Measurements from ENCODE around the gene RNASE9.

The RNASE9 gene

DNA sequence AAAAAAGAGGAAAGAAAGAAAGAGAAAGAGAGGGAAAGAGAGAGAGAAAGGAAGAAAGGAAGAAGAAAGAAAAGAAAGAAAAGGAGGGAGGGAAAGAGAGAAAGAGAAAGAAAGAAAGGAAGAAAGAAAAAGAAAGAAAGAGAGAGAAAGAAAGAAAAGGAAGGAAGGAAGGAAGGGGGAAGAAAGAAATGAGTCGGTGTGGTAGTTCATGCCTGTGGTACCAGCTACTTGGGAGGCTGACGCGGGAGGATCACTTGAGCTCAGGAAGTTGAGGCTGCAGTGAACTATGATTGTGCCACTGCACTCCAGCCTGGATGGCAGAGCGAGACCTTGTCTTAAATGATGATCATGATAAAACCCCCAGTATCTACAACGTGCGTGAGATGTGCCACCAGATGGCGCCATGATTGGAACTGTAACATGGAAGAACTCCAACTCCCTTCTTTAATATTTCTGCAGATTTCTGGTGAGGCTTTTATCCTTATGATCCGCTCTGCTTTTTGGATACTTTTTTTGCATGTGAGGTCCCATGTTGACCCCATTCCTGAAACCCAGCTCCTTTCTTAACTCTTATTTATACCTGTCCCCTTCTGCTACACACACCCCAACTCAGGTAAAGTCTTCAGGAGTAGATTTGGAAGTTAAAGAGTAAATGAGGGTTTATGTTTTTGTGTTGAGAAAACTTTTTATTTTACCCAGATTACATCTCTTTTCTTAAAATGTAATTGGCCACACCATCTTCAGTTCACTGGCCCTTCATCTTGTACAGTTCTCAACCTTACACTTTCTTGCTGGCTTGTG, 29.9 kb downstream of the RNASE9 start:
- no peak overlapping the region for H2AFZ ChIP-seq (ENCODE audit: low read length)
- H3K4me2 ChIP-seq (ENCODE audit: low read length): no peak overlapping the region
- TF ChIP-seq EZH2 (IDR thresholded peaks at IDR 0.05; ENCODE audit: borderline replicate concordance, low read length): no peak
- TF ChIP-seq, protein P1, sequence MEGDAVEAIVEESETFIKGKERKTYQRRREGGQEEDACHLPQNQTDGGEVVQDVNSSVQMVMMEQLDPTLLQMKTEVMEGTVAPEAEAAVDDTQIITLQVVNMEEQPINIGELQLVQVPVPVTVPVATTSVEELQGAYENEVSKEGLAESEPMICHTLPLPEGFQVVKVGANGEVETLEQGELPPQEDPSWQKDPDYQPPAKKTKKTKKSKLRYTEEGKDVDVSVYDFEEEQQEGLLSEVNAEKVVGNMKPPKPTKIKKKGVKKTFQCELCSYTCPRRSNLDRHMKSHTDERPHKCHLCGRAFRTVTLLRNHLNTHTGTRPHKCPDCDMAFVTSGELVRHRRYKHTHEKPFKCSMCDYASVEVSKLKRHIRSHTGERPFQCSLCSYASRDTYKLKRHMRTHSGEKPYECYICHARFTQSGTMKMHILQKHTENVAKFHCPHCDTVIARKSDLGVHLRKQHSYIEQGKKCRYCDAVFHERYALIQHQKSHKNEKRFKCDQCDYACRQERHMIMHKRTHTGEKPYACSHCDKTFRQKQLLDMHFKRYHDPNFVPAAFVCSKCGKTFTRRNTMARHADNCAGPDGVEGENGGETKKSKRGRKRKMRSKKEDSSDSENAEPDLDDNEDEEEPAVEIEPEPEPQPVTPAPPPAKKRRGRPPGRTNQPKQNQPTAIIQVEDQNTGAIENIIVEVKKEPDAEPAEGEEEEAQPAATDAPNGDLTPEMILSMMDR (IDR thresholded peaks at IDR 0.05; ENCODE audit: low read length): peak; percentile 75
- H3K79me2 ChIP-seq (ENCODE audit: insufficient read depth, low read length): no peaks in the 10 kb centered on the region
- no peaks in the 10 kb centered on the region for H3K9me2 ChIP-seq (ENCODE audit: low read depth, low read length)
- H4K20me1 ChIP-seq (ENCODE audit: insufficient read depth, low read length): no peaks in the 10 kb centered on the region
- no peaks in the 10 kb centered on the region for H3F3A ChIP-seq (ENCODE audit: insufficient read depth, low read length)
- H3K4me3 ChIP-seq (ENCODE audit: low read depth, low read length, poor library complexity, severe bottlenecking): no peak overlapping the region
- H3K4me1 ChIP-seq (ENCODE audit: insufficient read depth, low read length, severe bottlenecking): no peaks in the 10 kb centered on the region
- no peak overlapping the region for H3K9ac ChIP-seq (ENCODE audit: low read length)
- H3K27ac ChIP-seq (ENCODE audit: low read depth, low read length, poor library complexity, severe bottlenecking): no peak overlapping the region
- H3K9me3 ChIP-seq (ENCODE audit: low read length): no peaks in the 10 kb centered on the region
- 0 out of 2 replicates have a peak, but pooled peaks cover 3% of the 10 kb centered on the region for H3K27me3 ChIP-seq (ENCODE audit: insufficient read depth, low read length)
- H3K36me3 ChIP-seq (ENCODE audit: insufficient read depth, low read length): no peaks in the 10 kb centered on the region

DNA sequence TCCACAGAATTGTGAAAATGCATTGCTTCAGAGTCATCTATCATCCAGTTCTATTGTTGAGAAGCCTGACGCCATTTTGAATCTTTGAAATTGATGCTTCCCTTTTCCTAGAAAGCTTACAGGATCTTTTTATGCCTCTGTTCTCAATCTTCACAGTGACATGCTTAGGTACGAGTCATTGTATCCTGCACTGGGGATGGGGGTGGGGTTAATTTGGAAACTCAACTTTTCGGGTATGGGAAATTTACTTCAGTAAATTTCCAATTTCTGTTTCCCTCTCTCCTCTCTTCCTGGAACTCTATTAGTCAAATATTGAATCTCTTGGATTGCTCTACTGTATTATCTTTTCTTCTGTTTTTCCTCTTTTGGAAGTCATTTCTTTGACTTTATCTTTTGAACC, 31.0 kb downstream of the RNASE9 start:
- no peaks in the 10 kb centered on the region for H3K79me2 ChIP-seq (ENCODE audit: insufficient read depth, low read length)
- H3K4me1 ChIP-seq (ENCODE audit: insufficient read depth, low read length, severe bottlenecking): no peaks in the 10 kb centered on the region
- H3K4me3 ChIP-seq (ENCODE audit: low read depth, low read length, poor library complexity, severe bottlenecking): no peak overlapping the region
- no peaks in the 10 kb centered on the region for H4K20me1 ChIP-seq (ENCODE audit: insufficient read depth, low read length)
- no peak overlapping the region for H3K9ac ChIP-seq (ENCODE audit: low read length)
- TF ChIP-seq, protein P1 (IDR thresholded peaks at IDR 0.05; ENCODE audit: low read length): no peak
- TF ChIP-seq EZH2 (IDR thresholded peaks at IDR 0.05; ENCODE audit: borderline replicate concordance, low read length): no peak
- H2AFZ ChIP-seq (ENCODE audit: low read length): no peak overlapping the region
- H3K27me3 ChIP-seq (ENCODE audit: insufficient read depth, low read length): 0 out of 2 replicates have a peak, but pooled peaks cover 3% of the 10 kb centered on the region
- no peaks in the 10 kb centered on the region for H3K9me3 ChIP-seq (ENCODE audit: low read length)
- no peaks in the 10 kb centered on the region for H3F3A ChIP-seq (ENCODE audit: insufficient read depth, low read length)
- H3K4me2 ChIP-seq (ENCODE audit: low read length): no peak overlapping the region
- H3K36me3 ChIP-seq (ENCODE audit: insufficient read depth, low read length): no peaks in the 10 kb centered on the region
- H3K9me2 ChIP-seq (ENCODE audit: low read depth, low read length): no peaks in the 10 kb centered on the region
- H3K27ac ChIP-seq (ENCODE audit: low read depth, low read length, poor library complexity, severe bottlenecking): no peak overlapping the region

DNA sequence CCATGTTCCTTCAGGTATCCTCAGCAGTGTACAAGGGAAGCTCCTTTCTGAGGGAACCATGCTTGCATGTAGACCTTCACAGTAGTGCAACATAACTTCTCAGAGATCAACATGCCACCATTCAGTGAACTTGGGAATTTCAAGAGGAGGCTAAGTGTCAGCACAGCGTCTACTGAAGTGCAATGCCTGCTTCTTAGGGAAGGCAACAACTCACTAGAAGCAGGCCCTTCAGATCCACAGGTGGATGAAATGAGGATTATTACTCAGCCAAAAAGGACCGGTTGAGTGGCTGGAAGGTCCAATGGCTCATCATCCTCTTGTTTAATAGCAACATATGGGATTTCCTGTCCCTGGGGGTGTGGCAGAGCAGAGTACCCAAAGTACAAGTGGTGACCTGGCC, 36.8 kb downstream of the RNASE9 start:
- H4K20me1 ChIP-seq (ENCODE audit: insufficient read depth, low read length): no peaks in the 10 kb centered on the region

More for the DNA sequence above, 36.8 kb downstream of the RNASE9 start:
- Histone ChIP-seq H2AFZ (ENCODE audit: low read length) (no peak overlapping the region), H3K27me3 (ENCODE audit: insufficient read depth, low read length) (0 out of 2 replicates have a peak, but pooled peaks cover 3% of the 10 kb centered on the region), H3K9me2 (ENCODE audit: low read depth, low read length) (no peaks in the 10 kb centered on the region), H3K9ac (ENCODE audit: low read length) (no peak overlapping the region), H3K4me3 (ENCODE audit: low read depth, low read length, poor library complexity, severe bottlenecking) (no peak overlapping the region), H3K4me2 (ENCODE audit: low read length) (no peak overlapping the region), H3K4me1 (ENCODE audit: insufficient read depth, low read length, severe bottlenecking) (no peaks in the 10 kb centered on the region), H3K36me3 (ENCODE audit: insufficient read depth, low read length) (no peaks in the 10 kb centered on the region), H3K27ac (ENCODE audit: low read depth, low read length, poor library complexity, severe bottlenecking) (no peak overlapping the region), H3K79me2 (ENCODE audit: insufficient read depth, low read length) (no peaks in the 10 kb centered on the region), H3K9me3 (ENCODE audit: low read length) (no peaks in the 10 kb centered on the region), H3F3A (ENCODE audit: insufficient read depth, low read length) (no peaks in the 10 kb centered on the region)
- no peak for TF ChIP-seq EZH2 (IDR thresholded peaks at IDR 0.05; ENCODE audit: borderline replicate concordance, low read length)
- TF ChIP-seq, protein P1 (IDR thresholded peaks at IDR 0.05; ENCODE audit: low read length): no peak
